ENCODE results near the gene LHCGR.

The LHCGR gene

GRCh38 chr2:48673581-48673980 lies 81.9 kb downstream of the LHCGR start:
- ChIA-PET CTCF (no interaction called here), POLR2A (no interaction called here)
- WGBS (ENCODE audit: insufficient coverage) = 100% methylated on average over 4 of the region's 4 CpGs
- Histone ChIP-seq H3K27ac (ENCODE audit: insufficient read depth in 1 of 2, low read depth in 1 of 2, low read length in 2 of 2, poor library complexity in 1 of 2, severe bottlenecking in 2 of 2) (no peak overlapping the region), H3K4me3 (ENCODE audit: control insufficient read depth in 1 of 7, extremely low read depth in 1 of 7, insufficient read depth in 4 of 7, low read depth in 2 of 7, low read length in 6 of 7) (no peak overlapping the region), H3K36me3 (ENCODE audit: control insufficient read depth in 4 of 4, insufficient read depth in 4 of 4, low read length in 3 of 4) (no peaks in the 10 kb centered on the region), H3K9me3 (ENCODE audit: control extremely low read depth in 1 of 5, control insufficient read depth in 4 of 5, insufficient read depth in 2 of 5, low read depth in 1 of 5, low read length in 4 of 5) (peaks cover 0 to 6% (median 0%) of the 10 kb centered on the region in 5 experiments), H3K27me3 (replicated peaks in 2 of 5; ENCODE audit: control insufficient read depth in 4 of 5, insufficient read depth in 5 of 5, low read length in 4 of 5) (no peaks in the 10 kb centered on the region), H3K4me1 (ENCODE audit: control extremely low read depth in 1 of 4, control insufficient read depth in 4 of 4, insufficient read depth in 4 of 4, low read length in 3 of 4) (peaks cover 0 to 6% (median 0%) of the 10 kb centered on the region in 4 experiments)
- DNase-seq = no peak

GRCh38 chr2:48668992-48669391 lies 86.5 kb downstream of the LHCGR start:
- H3K4me1 ChIP-seq (ENCODE audit: control extremely low read depth in 1 of 4, control insufficient read depth in 4 of 4, insufficient read depth in 4 of 4, low read length in 3 of 4) = no peaks in the 10 kb centered on the region
- H3K27ac ChIP-seq (ENCODE audit: insufficient read depth in 1 of 2, low read depth in 1 of 2, low read length in 2 of 2, poor library complexity in 1 of 2, severe bottlenecking in 2 of 2) = no peak overlapping the region
- no peaks in the 10 kb centered on the region for H3K27me3 ChIP-seq (replicated peaks in 2 of 5; ENCODE audit: control insufficient read depth in 4 of 5, insufficient read depth in 5 of 5, low read length in 4 of 5)
- WGBS (ENCODE audit: insufficient coverage) = no CpG with 5 or more reads among the region's 1 CpG
- ChIA-PET POLR2A (no interaction called here), CTCF (no interaction called here)
- H3K4me3 ChIP-seq (ENCODE audit: control insufficient read depth in 1 of 7, extremely low read depth in 1 of 7, insufficient read depth in 4 of 7, low read depth in 2 of 7, low read length in 6 of 7) = no peak overlapping the region
- H3K9me3 ChIP-seq (ENCODE audit: control extremely low read depth in 1 of 5, control insufficient read depth in 4 of 5, insufficient read depth in 2 of 5, low read depth in 1 of 5, low read length in 4 of 5) = peaks cover 0 to 6% (median 0%) of the 10 kb centered on the region in 5 experiments
- no peak for DNase-seq
- no peaks in the 10 kb centered on the region for H3K36me3 ChIP-seq (ENCODE audit: control insufficient read depth in 4 of 4, insufficient read depth in 4 of 4, low read length in 3 of 4)

GRCh38 chr2:48651158-48651790 lies 104.2 kb downstream of the LHCGR start:
- no peaks in the 10 kb centered on the region for H3K9me3 ChIP-seq (ENCODE audit: control extremely low read depth in 1 of 5, control insufficient read depth in 4 of 5, insufficient read depth in 2 of 5, low read depth in 1 of 5, low read length in 4 of 5)
- H3K4me3 ChIP-seq (ENCODE audit: control insufficient read depth in 1 of 7, extremely low read depth in 1 of 7, insufficient read depth in 4 of 7, low read depth in 2 of 7, low read length in 6 of 7) = no peak overlapping the region
- ChIA-PET CTCF (no interaction called here), POLR2A (no interaction called here)
- no peaks in the 10 kb centered on the region for H3K36me3 ChIP-seq (ENCODE audit: control insufficient read depth in 4 of 4, insufficient read depth in 4 of 4, low read length in 3 of 4)
- H3K27me3 ChIP-seq (replicated peaks in 2 of 5; ENCODE audit: control insufficient read depth in 4 of 5, insufficient read depth in 5 of 5, low read length in 4 of 5) = no peaks in the 10 kb centered on the region
- 80% methylated on average over 2 of the region's 4 CpGs for WGBS (ENCODE audit: insufficient coverage)
- no peak overlapping the region for H3K27ac ChIP-seq (ENCODE audit: insufficient read depth in 1 of 2, low read depth in 1 of 2, low read length in 2 of 2, poor library complexity in 1 of 2, severe bottlenecking in 2 of 2)
- H3K4me1 ChIP-seq (ENCODE audit: control extremely low read depth in 1 of 4, control insufficient read depth in 4 of 4, insufficient read depth in 4 of 4, low read length in 3 of 4) = no peaks in the 10 kb centered on the region
- DNase-seq = no peak

- Histone ChIP-seq H3K36me3 (ENCODE audit: control insufficient read depth in 4 of 4, insufficient read depth in 4 of 4, low read length in 3 of 4) (no peaks in the 10 kb centered on the region), H3K4me1 (ENCODE audit: control extremely low read depth in 1 of 4, control insufficient read depth in 4 of 4, insufficient read depth in 4 of 4, low read length in 3 of 4) (no peaks in the 10 kb centered on the region), H3K27me3 (replicated peaks in 2 of 5; ENCODE audit: control insufficient read depth in 4 of 5, insufficient read depth in 5 of 5, low read length in 4 of 5) (no peaks in the 10 kb centered on the region), H3K4me3 (ENCODE audit: control insufficient read depth in 1 of 7, extremely low read depth in 1 of 7, insufficient read depth in 4 of 7, low read depth in 2 of 7, low read length in 6 of 7) (no peak overlapping the region), H3K9me3 (ENCODE audit: control extremely low read depth in 1 of 5, control insufficient read depth in 4 of 5, insufficient read depth in 2 of 5, low read depth in 1 of 5, low read length in 4 of 5) (peaks cover 0 to 8% (median 0%) of the 10 kb centered on the region in 5 experiments), H3K27ac (ENCODE audit: insufficient read depth in 1 of 2, low read depth in 1 of 2, low read length in 2 of 2, poor library complexity in 1 of 2, severe bottlenecking in 2 of 2) (no peak overlapping the region)
- no CpG with 5 or more reads among the region's 1 CpG for WGBS (ENCODE audit: insufficient coverage)
- DNase-seq = no peak
- ChIA-PET CTCF (no interaction called here), POLR2A (no interaction called here)
These were observed 117.3 kb downstream of the LHCGR start for GRCh38 chr2:48638261-48638660.

Measured in common myeloid progenitor, CD34-positive (primary cell).